Measurements from ENCODE around the gene FSTL4. TPM values are rescaled to one million over a fixed set of nuclear protein-coding genes. Genes with fewer than 3 reads are reported as not detected.

FSTL4 gene
- total RNA-seq, 1 experiment from 2014 or later: 0.12 TPM

DNA sequence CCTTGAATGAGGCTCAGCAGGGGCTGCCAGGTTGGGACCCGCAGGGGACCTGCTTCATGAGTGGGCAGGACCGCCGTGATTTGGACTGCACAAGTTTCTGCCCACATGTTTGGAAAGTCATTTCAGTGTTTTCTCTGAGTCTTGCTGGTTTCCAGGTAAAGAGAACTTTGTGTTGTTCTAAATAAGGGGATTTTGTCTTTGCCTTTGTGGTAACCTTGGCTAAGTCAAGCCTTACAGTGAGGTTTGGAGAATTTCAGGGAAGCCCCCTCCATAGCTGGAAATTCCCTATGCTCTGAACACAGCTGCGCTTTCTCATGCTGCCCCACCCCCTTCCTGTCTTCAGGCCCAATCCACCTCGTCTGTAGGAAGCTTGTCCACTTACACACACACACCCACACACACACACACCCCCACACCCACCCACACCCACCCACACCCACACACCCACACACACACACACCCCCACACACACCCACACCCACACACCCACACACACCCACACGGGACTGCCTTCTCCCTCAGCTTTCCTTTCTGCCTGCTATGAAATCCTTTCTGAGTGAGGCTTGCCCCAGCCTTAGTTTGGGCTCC, 290.4 kb downstream of the FSTL4 start:
- H3K9me3 Mint-ChIP-seq (ENCODE audit: unreplicated experiment): no peaks in the 10 kb centered on the region
- ChIA-PET POLR2A (interaction anchor here (0.6 kb wide), 1 partner anchor 31 kb away, joined by 3 read pairs; no protein-coding TSS in a partner anchor), CTCF (interaction anchor here (0.5 to 10.7 kb wide), 3 partner anchors 203 to 549 kb away, joined by 3 to 82 read pairs (median 3); no protein-coding TSS in a partner anchor)
- no peaks in the 10 kb centered on the region for H3K4me1 Mint-ChIP-seq (ENCODE audit: insufficient read depth, unreplicated experiment)
- TF ChIP-seq, protein P1, sequence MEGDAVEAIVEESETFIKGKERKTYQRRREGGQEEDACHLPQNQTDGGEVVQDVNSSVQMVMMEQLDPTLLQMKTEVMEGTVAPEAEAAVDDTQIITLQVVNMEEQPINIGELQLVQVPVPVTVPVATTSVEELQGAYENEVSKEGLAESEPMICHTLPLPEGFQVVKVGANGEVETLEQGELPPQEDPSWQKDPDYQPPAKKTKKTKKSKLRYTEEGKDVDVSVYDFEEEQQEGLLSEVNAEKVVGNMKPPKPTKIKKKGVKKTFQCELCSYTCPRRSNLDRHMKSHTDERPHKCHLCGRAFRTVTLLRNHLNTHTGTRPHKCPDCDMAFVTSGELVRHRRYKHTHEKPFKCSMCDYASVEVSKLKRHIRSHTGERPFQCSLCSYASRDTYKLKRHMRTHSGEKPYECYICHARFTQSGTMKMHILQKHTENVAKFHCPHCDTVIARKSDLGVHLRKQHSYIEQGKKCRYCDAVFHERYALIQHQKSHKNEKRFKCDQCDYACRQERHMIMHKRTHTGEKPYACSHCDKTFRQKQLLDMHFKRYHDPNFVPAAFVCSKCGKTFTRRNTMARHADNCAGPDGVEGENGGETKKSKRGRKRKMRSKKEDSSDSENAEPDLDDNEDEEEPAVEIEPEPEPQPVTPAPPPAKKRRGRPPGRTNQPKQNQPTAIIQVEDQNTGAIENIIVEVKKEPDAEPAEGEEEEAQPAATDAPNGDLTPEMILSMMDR (IDR thresholded peaks at IDR 0.05; ENCODE audit: unreplicated experiment): no peak
- H3K36me3 Mint-ChIP-seq (ENCODE audit: insufficient read depth, unreplicated experiment): no peaks in the 10 kb centered on the region
- H3K27me3 Mint-ChIP-seq (ENCODE audit: insufficient read depth, unreplicated experiment): no peaks in the 10 kb centered on the region
- no peak for DNase-seq (ENCODE audit: unreplicated experiment)
- no peak overlapping the region for H3K27ac Mint-ChIP-seq (ENCODE audit: low read depth, unreplicated experiment)
- no TSS peak for BruUV-seq (replicated peaks)
- intact Hi-C loops (cut with micrococcal nuclease): no loop called here
- H3K4me3 Mint-ChIP-seq (ENCODE audit: unreplicated experiment): no peak overlapping the region

DNA sequence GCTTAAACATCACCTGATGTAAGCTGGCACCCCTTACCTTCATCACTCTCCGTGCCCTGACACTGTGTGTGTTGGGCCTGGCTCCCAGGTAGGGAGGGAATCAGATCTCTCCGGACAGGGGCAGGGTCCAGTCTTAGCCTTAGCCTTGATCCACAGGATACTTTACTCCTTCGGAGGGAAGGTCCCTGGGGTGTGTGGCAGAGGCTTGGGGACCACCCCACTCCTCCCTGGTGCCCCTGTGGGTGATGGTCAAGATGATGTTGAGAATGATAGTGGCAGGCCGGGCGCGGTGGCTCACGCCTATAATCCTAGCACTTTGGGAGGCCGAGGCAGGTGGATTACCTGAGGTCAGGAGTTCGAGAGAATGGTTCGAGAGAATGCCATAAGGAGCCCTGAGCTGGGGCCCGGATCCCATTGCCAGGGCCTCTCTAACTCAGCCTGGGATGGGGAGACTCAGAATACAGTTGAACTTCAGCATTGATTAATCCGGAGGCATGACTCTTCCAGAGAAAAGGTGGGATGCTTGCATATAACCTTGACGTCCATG, 291.0 kb downstream of the FSTL4 start:
- H3K27ac Mint-ChIP-seq (ENCODE audit: low read depth, unreplicated experiment): no peak overlapping the region
- H3K27me3 Mint-ChIP-seq (ENCODE audit: insufficient read depth, unreplicated experiment): no peaks in the 10 kb centered on the region
- POLR2A ChIA-PET: no interaction called here
- no peaks in the 10 kb centered on the region for H3K9me3 Mint-ChIP-seq (ENCODE audit: unreplicated experiment)
- CTCF ChIA-PET: interaction anchor here (0.8 to 10.7 kb wide), 4 partner anchors 17 to 549 kb away, joined by 3 to 82 read pairs (median 18); no protein-coding TSS in a partner anchor
- no peaks in the 10 kb centered on the region for H3K36me3 Mint-ChIP-seq (ENCODE audit: insufficient read depth, unreplicated experiment)
- no peaks in the 10 kb centered on the region for H3K4me1 Mint-ChIP-seq (ENCODE audit: insufficient read depth, unreplicated experiment)
- no TSS peak for BruUV-seq (replicated peaks)
- TF ChIP-seq, protein P1 (IDR thresholded peaks at IDR 0.05; ENCODE audit: unreplicated experiment): no peak
- no peak overlapping the region for H3K4me3 Mint-ChIP-seq (ENCODE audit: unreplicated experiment)
- no peak for DNase-seq (ENCODE audit: unreplicated experiment)
- intact Hi-C loops (cut with micrococcal nuclease): no loop called here

DNA sequence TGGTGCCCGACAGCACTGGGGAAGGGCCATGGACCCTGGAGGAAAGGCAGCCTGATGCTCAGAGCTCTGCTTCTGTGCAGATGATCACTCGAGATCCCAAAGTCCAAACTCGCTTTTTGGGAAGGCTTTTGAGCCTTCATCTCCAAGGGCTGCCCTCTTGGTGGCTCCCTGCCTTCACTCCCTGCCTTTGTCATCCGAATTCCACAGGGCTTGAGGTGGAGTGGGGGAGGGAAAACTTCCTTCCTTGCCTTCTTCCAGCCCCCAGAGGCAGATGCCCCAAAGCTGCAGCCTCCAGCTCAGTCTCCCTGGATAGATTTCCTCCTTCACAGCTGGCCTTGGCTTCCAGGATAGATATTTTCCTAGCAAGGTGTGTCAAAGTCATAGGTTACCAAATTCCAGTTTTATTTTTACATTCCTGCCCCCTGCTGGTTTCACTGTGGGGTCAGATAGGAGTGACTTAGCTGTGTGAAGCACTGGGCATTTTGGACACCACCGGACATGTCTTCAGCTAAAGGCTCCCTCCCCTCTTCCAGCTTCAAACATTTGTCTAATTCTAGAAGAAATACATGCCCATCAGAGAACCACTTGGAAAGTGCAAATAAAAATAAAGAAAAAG, 292.3 kb downstream of the FSTL4 start:
- Mint-ChIP-seq H3K4me3 (ENCODE audit: unreplicated experiment) (no peak overlapping the region), H3K4me1 (ENCODE audit: insufficient read depth, unreplicated experiment) (no peaks in the 10 kb centered on the region), H3K27ac (ENCODE audit: low read depth, unreplicated experiment) (no peak overlapping the region), H3K27me3 (ENCODE audit: insufficient read depth, unreplicated experiment) (no peaks in the 10 kb centered on the region), H3K9me3 (ENCODE audit: unreplicated experiment) (no peaks in the 10 kb centered on the region), H3K36me3 (ENCODE audit: insufficient read depth, unreplicated experiment) (no peaks in the 10 kb centered on the region)
- BruUV-seq (replicated peaks): no TSS peak
- intact Hi-C loops (cut with micrococcal nuclease): loop anchor here (1.0 kb wide), 1 partner anchor 209 kb away; no protein-coding TSS in a partner anchor
- CTCF ChIA-PET: interaction anchor here (0.5 to 10.7 kb wide), 29 partner anchors 9 to 549 kb away, joined by 3 to 82 read pairs (median 3); no protein-coding TSS in a partner anchor
- TF ChIP-seq, protein P1 (IDR thresholded peaks at IDR 0.05; ENCODE audit: unreplicated experiment): peak; percentile 48
- POLR2A ChIA-PET: interaction anchor here (1.0 to 1.5 kb wide), 3 partner anchors 11 to 209 kb away, joined by 3 to 8 read pairs (median 5); no protein-coding TSS in a partner anchor
- DNase-seq (ENCODE audit: unreplicated experiment): peak; percentile 36

DNA sequence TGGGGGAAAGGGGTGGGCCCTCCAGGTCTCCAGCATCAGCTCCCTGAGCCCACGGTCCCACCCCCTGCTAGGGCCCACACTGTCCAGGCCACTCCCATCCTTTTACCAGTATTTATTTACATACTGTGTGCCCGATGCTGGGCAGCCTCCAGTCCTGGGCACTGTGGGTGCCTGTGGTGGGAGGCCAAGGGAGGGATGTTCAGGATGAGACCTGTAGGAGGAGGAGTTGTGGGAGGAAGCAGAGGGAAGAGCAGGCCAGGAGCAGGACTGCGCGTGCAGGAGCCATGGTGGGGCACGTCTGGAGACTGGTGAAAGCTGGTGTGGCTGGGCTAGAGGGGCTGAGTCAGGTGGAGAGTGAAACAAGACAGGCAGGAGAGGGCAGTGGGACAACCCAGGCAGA, 293.1 kb downstream of the FSTL4 start:
- intact Hi-C loops (cut with micrococcal nuclease): no loop called here
- TF ChIP-seq, protein P1 (IDR thresholded peaks at IDR 0.05; ENCODE audit: unreplicated experiment): no peak
- no peak for DNase-seq (ENCODE audit: unreplicated experiment)
- Mint-ChIP-seq H3K9me3 (ENCODE audit: unreplicated experiment) (no peaks in the 10 kb centered on the region), H3K4me1 (ENCODE audit: insufficient read depth, unreplicated experiment) (no peaks in the 10 kb centered on the region), H3K36me3 (ENCODE audit: insufficient read depth, unreplicated experiment) (no peaks in the 10 kb centered on the region), H3K27ac (ENCODE audit: low read depth, unreplicated experiment) (no peak overlapping the region), H3K27me3 (ENCODE audit: insufficient read depth, unreplicated experiment) (no peaks in the 10 kb centered on the region), H3K4me3 (ENCODE audit: unreplicated experiment) (no peak overlapping the region)
- no TSS peak for BruUV-seq (replicated peaks)
- POLR2A ChIA-PET: interaction anchor here (1.0 to 1.5 kb wide), 3 partner anchors 10 to 208 kb away, joined by 3 to 8 read pairs (median 5); no protein-coding TSS in a partner anchor
- CTCF ChIA-PET: interaction anchor here (0.6 to 10.7 kb wide), 14 partner anchors 8 to 550 kb away, joined by 3 to 82 read pairs (median 4); no protein-coding TSS in a partner anchor
